Keratinocyte (primary cell): ENCODE results near the gene FKBP5. TPM values are rescaled to one million over a fixed set of nuclear protein-coding genes. Genes with fewer than 3 reads are reported as not detected.

ENCODE experiments used
- DNase-seq: peaks from one replicate; pipeline ENCODE4 v3.0.0-alpha.2; 2011; ENCODE audit warnings: low read depth, missing footprints, low spot score
- FAIRE-seq: peaks from 2 replicates; lab custom pipeline; 2011; peaks lifted over from hg19 to GRCh38; lab: Jason Lieb, UNC
- H2AFZ ChIP-seq: 2 replicates; pipeline ENCODE4 v1.6.0; 2012; ENCODE audit warnings: low read length, control low read depth, inconsistent platforms; ENCODE audit not compliant: control insufficient read depth
- H3K27ac ChIP-seq: 2 replicates; pipeline ENCODE4 v1.5.1; 2011; ENCODE audit warnings: low read length; ENCODE audit not compliant: control insufficient read depth, insufficient read depth
- H3K27me3 ChIP-seq: 3 replicates; pipeline ENCODE4 v1.6.0; 2011; ENCODE audit warnings: low read length; ENCODE audit not compliant: control insufficient read depth, insufficient read depth; ENCODE audit errors: extremely low read depth
- H3K36me3 ChIP-seq, 2 experiments: 2 replicates in 1 of 2; 3 replicates in 1 of 2; pipeline ENCODE4 v1.5.1; 2011; ENCODE audit warnings: low read length in 2 of 2, mild to moderate bottlenecking in 1 of 2; ENCODE audit not compliant: control insufficient read depth in 2 of 2, insufficient read depth in 2 of 2; ENCODE audit errors: extremely low read depth in 1 of 2
- H3K4me1 ChIP-seq: 3 replicates; pipeline ENCODE4 v1.5.1; 2011; ENCODE audit warnings: low read length; ENCODE audit not compliant: control insufficient read depth, insufficient read depth; ENCODE audit errors: extremely low read depth
- H3K4me2 ChIP-seq: 3 replicates; pipeline ENCODE4 v1.6.0; 2011; ENCODE audit warnings: low read depth, low read length; ENCODE audit not compliant: control insufficient read depth, insufficient read depth; ENCODE audit errors: extremely low read depth
- H3K4me3 ChIP-seq, 3 experiments: fragments of 200-600 bp in 1 of 3; sonication (generic) in 1 of 3; 2 replicates in 2 of 3; 3 replicates in 1 of 3; pipeline ENCODE4 v1.5.1; 2011 to 2016; ENCODE audit warnings: low read length in 3 of 3, mild to moderate bottlenecking in 3 of 3, control low read depth in 2 of 3, inconsistent platforms in 1 of 3, low read depth in 1 of 3, mixed read lengths in 1 of 3, mixed run types in 1 of 3, moderate library complexity in 1 of 3; ENCODE audit not compliant: control insufficient read depth in 2 of 3, insufficient read depth in 2 of 3; ENCODE audit errors: extremely low read depth in 1 of 3
- H3K79me2 ChIP-seq: 2 replicates; pipeline ENCODE4 v1.6.0; 2012; ENCODE audit warnings: low read length; ENCODE audit not compliant: control insufficient read depth, insufficient read depth
- H3K9ac ChIP-seq: 3 replicates; pipeline ENCODE4 v1.6.0; 2011; ENCODE audit warnings: low read length; ENCODE audit not compliant: control insufficient read depth, insufficient read depth; ENCODE audit errors: extremely low read depth
- H3K9me1 ChIP-seq: 3 replicates; pipeline ENCODE4 v1.6.0; 2011; ENCODE audit warnings: low read length; ENCODE audit not compliant: control insufficient read depth, insufficient read depth; ENCODE audit errors: extremely low read depth
- H3K9me3 ChIP-seq: 2 replicates; pipeline ENCODE4 v1.5.1; 2012; ENCODE audit warnings: low read depth, low read length; ENCODE audit not compliant: control insufficient read depth
- H4K20me1 ChIP-seq: 3 replicates; pipeline ENCODE4 v1.6.0; 2011; ENCODE audit warnings: low read length; ENCODE audit not compliant: control insufficient read depth, insufficient read depth; ENCODE audit errors: extremely low read depth
- EZH2 ChIP-seq: IDR thresholded peaks from one replicate; pipeline ENCODE4 v1.6.1; 2012; ENCODE audit warnings: inconsistent platforms, mild to moderate bottlenecking, low read length, moderate library complexity
- dilution Hi-C: fragments of 300-500 bp; cut with MboI; formaldehyde crosslinking; loops from one replicate; pipeline ENCODE4 v1.7.0; 2020; ENCODE audit warnings: low sequenced_read_pairs; ENCODE audit not compliant: extremely low pct_ligation_motif_present
- polyA plus RNA-seq, 5 experiments: library from polyadenylated mRNA; depleted of rRNA in 3 of 5; stranded (reverse) in 3 of 5; stranded (forward) in 1 of 5; unstranded in 1 of 5; fragments of >200 nt; gene quantifications; 1 replicate in 1 of 5; 2 replicates in 3 of 5; 3 replicates in 1 of 5; pipeline versions ENCODE4 v1.2.1 to v1.2.3, GENCODE V29; 2011 to 2012; ENCODE audit warnings: missing spikeins in 2 of 5, low read depth in 1 of 5, low replicate concordance in 1 of 5
- small RNA-seq, 3 experiments: library from RNA; depleted of rRNA; stranded (forward); fragments of <200 nt; gene quantifications; one replicate each; pipeline ENCODE3, GENCODE V24; 2012; ENCODE audit warnings: low read depth in 3 of 3, low replicate concordance in 1 of 3; ENCODE audit not compliant: insufficient read length in 3 of 3
- TF ChIP-seq, protein P1 (sequence below), 3 experiments: IDR thresholded peaks in 1 of 3; conservative IDR thresholded peaks in 1 of 3; optimal IDR thresholded peaks in 1 of 3; 2 replicates in 2 of 3; 3 replicates in 1 of 3; pipeline versions ENCODE3 to v1.5.1; 2011; ENCODE audit warnings: low read length in 3 of 3, mild to moderate bottlenecking in 3 of 3, moderate library complexity in 2 of 3, control low read depth in 1 of 3, inconsistent platforms in 1 of 3; ENCODE audit not compliant: insufficient read depth in 2 of 3; ENCODE audit errors: extremely low read depth in 1 of 3

FKBP5 gene
- polyA plus RNA-seq, 1 donor (not counting 4 experiments of a cell fraction or from before 2014, with no cell fraction given), result 88.3 TPM

DNA sequence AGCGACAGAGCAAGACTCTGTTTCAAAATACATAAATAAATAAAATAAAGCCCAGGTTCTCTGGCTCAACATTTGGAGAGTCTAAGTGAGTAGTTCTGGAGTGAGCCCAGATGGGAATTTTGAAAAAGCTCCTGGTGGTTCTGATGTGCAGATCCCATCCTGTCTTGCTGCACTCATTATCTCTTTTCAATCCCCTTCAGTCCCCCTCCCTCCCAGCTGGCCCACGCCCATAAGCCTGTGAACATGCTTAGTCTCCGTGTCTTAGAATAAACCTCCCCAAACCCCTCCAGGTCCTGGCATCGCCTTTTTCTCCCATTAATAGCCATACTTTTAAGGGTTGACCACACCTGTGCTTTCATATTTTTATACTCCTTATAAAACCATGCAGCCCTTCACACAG is 156.6 kb downstream of the FKBP5 start:
- no peaks in the 10 kb centered on the region for H3K79me2 ChIP-seq
- DNase-seq (no peak), FAIRE-seq (no peak)
- no peak overlapping the region for H3K4me2 ChIP-seq
- TF ChIP-seq, protein P1, sequence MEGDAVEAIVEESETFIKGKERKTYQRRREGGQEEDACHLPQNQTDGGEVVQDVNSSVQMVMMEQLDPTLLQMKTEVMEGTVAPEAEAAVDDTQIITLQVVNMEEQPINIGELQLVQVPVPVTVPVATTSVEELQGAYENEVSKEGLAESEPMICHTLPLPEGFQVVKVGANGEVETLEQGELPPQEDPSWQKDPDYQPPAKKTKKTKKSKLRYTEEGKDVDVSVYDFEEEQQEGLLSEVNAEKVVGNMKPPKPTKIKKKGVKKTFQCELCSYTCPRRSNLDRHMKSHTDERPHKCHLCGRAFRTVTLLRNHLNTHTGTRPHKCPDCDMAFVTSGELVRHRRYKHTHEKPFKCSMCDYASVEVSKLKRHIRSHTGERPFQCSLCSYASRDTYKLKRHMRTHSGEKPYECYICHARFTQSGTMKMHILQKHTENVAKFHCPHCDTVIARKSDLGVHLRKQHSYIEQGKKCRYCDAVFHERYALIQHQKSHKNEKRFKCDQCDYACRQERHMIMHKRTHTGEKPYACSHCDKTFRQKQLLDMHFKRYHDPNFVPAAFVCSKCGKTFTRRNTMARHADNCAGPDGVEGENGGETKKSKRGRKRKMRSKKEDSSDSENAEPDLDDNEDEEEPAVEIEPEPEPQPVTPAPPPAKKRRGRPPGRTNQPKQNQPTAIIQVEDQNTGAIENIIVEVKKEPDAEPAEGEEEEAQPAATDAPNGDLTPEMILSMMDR (optimal IDR thresholded peaks at IDR 0.05 in 1 of 3, IDR thresholded peaks at IDR 0.05 in 1 of 3, conservative IDR thresholded peaks at IDR 0.05 in 1 of 3; ENCODE audit: extremely low read depth in 1 of 3, insufficient read depth in 2 of 3, low read length in 3 of 3), result no peak
- no peak for TF ChIP-seq EZH2
- no peak overlapping the region for H3K27ac ChIP-seq
- no peaks in the 10 kb centered on the region for H3K4me1 ChIP-seq
- no peaks in the 10 kb centered on the region for H4K20me1 ChIP-seq
- no peaks in the 10 kb centered on the region for H3K9me3 ChIP-seq
- no peak overlapping the region for H2AFZ ChIP-seq
- no peaks in the 10 kb centered on the region for H3K9me1 ChIP-seq
- dilution Hi-C loops, result no loop called here
- no peaks in the 10 kb centered on the region for H3K36me3 ChIP-seq
- H3K4me3 ChIP-seq, result no peak overlapping the region
- H3K27me3 ChIP-seq, result no peaks in the 10 kb centered on the region
- H3K9ac ChIP-seq, result no peak overlapping the region

DNA sequence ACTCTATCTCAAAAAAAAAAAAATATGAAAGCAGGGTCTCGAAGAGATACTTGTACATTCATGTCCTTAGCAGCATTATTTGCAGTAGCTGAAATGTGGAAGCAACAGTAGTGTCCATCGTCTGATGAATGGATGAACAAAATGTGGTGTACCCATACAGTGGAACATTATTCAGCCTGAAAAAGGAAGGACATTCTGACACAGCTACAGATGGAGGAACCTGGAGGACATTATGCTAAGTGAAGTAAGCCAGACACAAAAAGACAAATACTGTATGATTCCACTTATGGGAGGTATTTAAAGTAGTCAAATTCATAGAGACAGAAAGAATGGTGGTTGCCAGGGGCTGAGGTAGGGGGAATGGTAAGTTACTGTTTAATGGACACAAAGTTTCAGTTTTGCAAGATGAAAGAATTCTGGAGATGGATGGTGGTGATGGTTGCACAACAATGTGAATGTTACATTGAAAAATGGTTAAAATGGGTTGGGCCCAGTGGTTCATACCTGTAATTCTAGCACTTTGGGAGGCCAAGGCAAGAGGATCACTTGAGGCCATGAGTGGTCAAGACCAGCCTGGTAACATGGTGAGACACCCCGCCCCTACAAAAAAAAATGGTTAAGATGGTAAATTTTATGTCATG is 164.2 kb downstream of the FKBP5 start:
- Histone ChIP-seq H3K27ac (no peak overlapping the region), H3K4me1 (peaks cover 8% of the 10 kb centered on the region), H3K27me3 (no peaks in the 10 kb centered on the region), H3K79me2 (no peaks in the 10 kb centered on the region), H4K20me1 (no peaks in the 10 kb centered on the region), H3K9me3 (no peaks in the 10 kb centered on the region), H3K9ac (no peak overlapping the region), H2AFZ (no peak overlapping the region), H3K4me2 (no peak overlapping the region), H3K36me3 (no peaks in the 10 kb centered on the region), H3K4me3 (no peak overlapping the region), H3K9me1 (no peaks in the 10 kb centered on the region)
- dilution Hi-C loops, result no loop called here
- no peak for FAIRE-seq
- TF ChIP-seq EZH2, result no peak
- TF ChIP-seq, protein P1 (optimal IDR thresholded peaks at IDR 0.05 in 1 of 3, IDR thresholded peaks at IDR 0.05 in 1 of 3, conservative IDR thresholded peaks at IDR 0.05 in 1 of 3; ENCODE audit: extremely low read depth in 1 of 3, insufficient read depth in 2 of 3, low read length in 3 of 3), result no peak
- no peak for DNase-seq

Small RNAs within 50 kb of the gene (small RNA-seq; reads per million reads assigned to genes)
- 0 to 12.8 (median 8.7) reads per million in 3 experiments for gene MIR5690
- gene RF00561, result 0 reads per million in 3 experiments

Other genes with a start within 250 kb of the FKBP5 start
- gene FANCE, start 236.6 kb downstream of the FKBP5 start, polyA plus RNA-seq, result 4.2 to 6.4 TPM (median 5.8 TPM) in 3 replicates
- 2,190 to 2,462 TPM (median 2,432 TPM) in 3 replicates for gene RPL10A, start 220.5 kb downstream of the FKBP5 start, polyA plus RNA-seq
- 5.7 to 11.1 TPM (median 8.0 TPM) in 3 replicates for gene TEAD3, start 191.8 kb downstream of the FKBP5 start, polyA plus RNA-seq
- not detected in 3 replicates for gene TULP1, start 176.0 kb downstream of the FKBP5 start, polyA plus RNA-seq
- gene ARMC12, start 48.1 kb upstream of the FKBP5 start, polyA plus RNA-seq, result 0.34 to 1.7 TPM (median 0.54 TPM) in 3 replicates
- not detected in 3 replicates for gene CLPSL2, start 87.7 kb upstream of the FKBP5 start, polyA plus RNA-seq
- gene CLPSL1, start 92.1 kb upstream of the FKBP5 start, polyA plus RNA-seq, result not detected in 3 replicates
- not detected in 3 replicates for gene CLPS, start 108.4 kb upstream of the FKBP5 start, polyA plus RNA-seq
- gene LHFPL5, start 116.4 kb upstream of the FKBP5 start, polyA plus RNA-seq, result not detected in 3 replicates
- gene SRPK1, start 232.2 kb upstream of the FKBP5 start, polyA plus RNA-seq, result 42.9 to 64.1 TPM (median 44.6 TPM) in 3 replicates